HK-2 (cell line): Measurements from ENCODE around the gene STAT4.

Experiments used
- DNase-seq: peaks from one replicate; pipeline ENCODE4 v3.0.0-alpha.2; 2018; ENCODE audit not compliant: unreplicated experiment

STAT4 gene

GRCh38 chr2:191041418-191042161, 109.2 kb downstream of the STAT4 start:
- peak; percentile 78 for DNase-seq

GRCh38 chr2:191039616-191040015, 111.2 kb downstream of the STAT4 start:
- DNase-seq, result no peak

DNA sequence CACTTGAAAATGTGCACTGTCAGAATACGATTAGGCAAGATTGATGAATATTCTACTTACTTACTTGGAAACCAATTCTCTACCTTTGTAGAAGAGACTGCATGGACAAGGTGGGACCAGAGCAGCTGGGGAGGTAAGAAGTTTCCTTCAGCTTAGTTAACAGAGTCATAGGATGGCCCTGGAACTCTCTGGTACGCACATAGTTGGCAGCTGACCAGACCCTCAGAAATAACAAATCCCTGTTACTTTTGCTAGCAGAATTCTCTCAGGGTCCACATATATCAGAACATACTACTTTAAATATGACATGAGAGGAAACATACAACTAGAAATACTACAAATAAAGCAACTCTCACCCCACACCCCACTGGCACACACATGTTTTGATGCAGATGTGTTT, 112.1 kb downstream of the STAT4 start:
- no peak for DNase-seq

GRCh38 chr2:191038241-191038725, 112.5 kb downstream of the STAT4 start:
- DNase-seq, result no peak

GRCh38 chr2:191037351-191037750, 113.4 kb downstream of the STAT4 start:
- DNase-seq, result no peak

DNA sequence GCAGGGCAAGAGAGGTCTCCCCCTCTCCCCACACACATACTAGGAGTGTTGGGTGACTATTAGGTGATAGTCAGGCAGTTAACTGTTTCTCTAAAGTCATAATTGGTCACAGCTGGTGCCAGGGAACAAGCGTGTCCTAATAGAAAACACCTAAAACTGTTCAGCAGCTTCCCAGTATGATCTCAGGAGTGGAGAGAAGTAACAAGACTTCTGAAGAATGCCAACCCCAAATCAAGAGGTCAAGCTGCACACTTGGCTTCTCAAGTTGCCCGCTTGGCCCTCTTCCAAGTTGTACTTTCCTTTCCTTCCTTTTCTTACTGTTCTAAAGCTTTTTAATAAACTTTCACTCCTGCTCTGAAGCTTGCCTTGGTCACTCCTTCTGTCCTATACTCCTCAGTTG, 114.4 kb downstream of the STAT4 start:
- DNase-seq, result no peak

- DNase-seq, result no peak
Observed at GRCh38 chr2:191032588-191033429, 118.0 kb downstream of the STAT4 start.

DNA sequence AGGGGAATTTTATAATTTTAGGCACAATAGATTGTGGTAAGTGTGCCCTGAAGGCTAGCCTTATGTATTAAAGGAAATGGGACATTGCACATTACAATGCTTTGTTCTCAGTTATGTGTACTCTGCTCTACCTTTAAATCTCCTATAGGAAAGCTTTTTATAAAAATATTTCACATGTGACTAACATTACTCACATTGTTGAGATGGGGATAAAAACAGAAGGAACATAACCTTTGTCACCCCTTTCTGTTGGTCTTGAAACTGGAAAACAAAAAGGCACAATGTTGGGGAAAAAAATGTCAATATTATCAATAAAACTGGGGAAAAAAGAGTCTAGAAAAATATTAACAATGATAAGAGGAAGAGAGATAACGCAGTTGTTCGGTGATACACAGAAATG, 119.5 kb downstream of the STAT4 start:
- no peak for DNase-seq

DNA sequence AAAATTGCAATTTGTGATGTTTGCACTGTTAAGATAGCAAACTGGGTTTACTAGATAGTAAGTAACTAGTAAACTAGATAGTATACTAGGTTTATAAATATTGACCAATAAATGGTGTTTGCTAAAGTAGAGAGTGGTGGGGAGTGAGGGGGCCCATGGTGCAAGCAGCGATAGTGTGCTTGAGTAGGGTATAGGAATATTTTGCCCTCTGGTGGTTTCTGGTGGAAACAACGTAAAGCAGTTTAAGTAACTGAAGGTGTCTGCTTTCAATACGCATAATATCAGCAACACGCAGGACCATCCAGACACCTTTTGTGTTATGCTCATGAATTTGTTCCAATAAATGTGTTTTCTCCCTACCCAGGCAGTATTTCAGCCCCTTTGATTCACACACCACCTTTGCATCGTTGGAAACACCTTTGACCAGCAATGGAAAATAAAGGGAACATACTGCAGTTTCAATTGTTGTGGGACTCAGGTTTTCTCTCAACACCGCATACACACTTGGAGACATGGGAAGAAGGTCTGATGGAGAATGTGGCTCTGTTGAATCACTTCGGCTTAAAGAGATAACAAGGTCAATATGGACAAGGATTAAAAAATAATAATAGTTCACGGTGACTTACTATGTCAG, 120.2 kb downstream of the STAT4 start:
- DNase-seq, result no peak

- DNase-seq, result no peak
Observed at GRCh38 chr2:191029280-191029950, 121.4 kb downstream of the STAT4 start.

GRCh38 chr2:191026377-191026776, 124.4 kb downstream of the STAT4 start:
- no peak for DNase-seq

DNA sequence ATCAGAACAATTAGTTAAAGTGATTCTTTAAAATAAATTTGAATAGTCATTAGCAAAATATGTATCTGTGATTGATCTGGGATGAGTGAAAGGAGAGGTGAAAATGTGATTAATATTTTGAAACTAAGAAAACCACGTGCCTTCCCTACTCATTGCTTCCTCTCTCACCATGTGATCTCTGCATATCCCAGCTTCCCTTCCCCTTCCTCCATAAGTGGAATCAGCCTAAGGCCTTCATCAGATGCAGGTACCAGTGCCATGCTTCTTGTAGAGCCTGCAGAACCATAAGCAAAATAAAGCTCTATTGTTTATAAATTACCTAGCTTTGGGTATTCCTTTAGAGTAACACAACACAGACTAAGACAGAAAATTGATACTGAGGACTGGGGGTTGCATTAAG, 125.7 kb downstream of the STAT4 start:
- no peak for DNase-seq

- DNase-seq, result no peak
Observed at GRCh38 chr2:191023235-191023679, 127.5 kb downstream of the STAT4 start.

- DNase-seq, result peak; percentile 56
Observed at GRCh38 chr2:191020742-191021381, 129.9 kb downstream of the STAT4 start.

- peak; percentile 96 for DNase-seq
Observed at GRCh38 chr2:191020221-191020741, 130.5 kb downstream of the STAT4 start.

GRCh38 chr2:191019376-191019775, 131.4 kb downstream of the STAT4 start:
- DNase-seq, result no peak

GRCh38 chr2:191018643-191019119, 132.1 kb downstream of the STAT4 start:
- DNase-seq, result peak; percentile 75

DNA sequence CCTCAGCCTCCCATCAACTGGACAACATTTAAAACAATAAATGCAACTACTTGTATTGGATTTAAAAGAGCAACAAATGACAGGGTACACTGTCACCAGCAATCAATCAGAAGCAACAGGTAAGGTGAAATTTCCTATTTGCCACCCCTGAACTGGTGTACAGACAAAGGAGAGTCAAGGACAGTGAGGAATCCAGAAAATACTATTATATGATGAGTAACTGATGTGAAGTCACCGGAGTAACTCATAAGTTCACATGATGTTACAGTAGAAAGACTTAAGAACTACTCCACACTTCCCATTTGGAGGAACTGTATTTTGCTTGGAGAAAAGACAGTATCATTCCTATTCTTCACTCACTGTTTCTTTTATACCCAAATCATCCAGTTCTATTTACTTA, 132.7 kb downstream of the STAT4 start:
- DNase-seq, result no peak

GRCh38 chr2:191015831-191016230, 135.0 kb downstream of the STAT4 start:
- DNase-seq, result no peak

DNA sequence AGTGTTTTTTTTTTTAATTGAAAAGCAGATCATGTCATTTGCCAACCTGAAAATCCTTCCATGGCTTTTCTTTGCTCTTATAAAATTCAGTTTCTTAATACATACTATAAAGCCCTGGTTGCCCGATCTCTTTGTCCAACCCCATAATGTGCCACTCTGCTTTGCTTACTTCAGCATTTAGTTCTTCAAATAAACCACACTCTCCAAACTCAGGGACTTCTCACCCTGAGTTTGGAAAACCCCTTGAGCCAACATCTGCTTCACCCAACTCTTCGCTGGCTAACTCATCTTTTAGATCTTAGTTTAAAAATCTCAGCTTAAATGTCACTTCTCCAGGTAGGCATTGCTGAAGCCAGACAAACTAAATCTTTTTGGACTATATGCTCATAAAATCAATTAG, 135.6 kb downstream of the STAT4 start:
- no peak for DNase-seq

DNA sequence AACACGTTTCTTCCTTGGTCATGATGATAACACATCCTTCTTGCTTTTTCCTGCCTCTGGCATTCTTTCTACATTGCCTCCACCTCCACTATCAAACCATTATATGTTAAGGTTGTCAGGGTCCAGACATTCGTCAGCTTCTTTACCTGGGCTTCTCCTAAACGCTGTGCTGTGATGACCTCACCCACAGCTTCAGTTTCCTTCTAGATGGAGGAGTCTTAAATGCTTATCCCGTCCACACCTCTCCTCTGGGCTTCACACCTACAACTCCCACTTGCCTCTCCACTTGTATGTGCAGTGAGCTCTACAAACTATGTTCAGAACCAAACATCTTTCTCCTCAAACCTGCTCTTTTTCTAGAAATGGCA, 136.2 kb downstream of the STAT4 start:
- DNase-seq, result no peak
